HTERT RPE-1 (cell line): ENCODE data around the gene ST6GALNAC3.
"Not testable (repeated sequence)": the region's sequence is repeated elsewhere in the genome, so short reads cannot be mapped to it uniquely, and the experiment has no call there.

Source experiments
- in situ Hi-C: fragments of 300-500 bp; cut with MboI; formaldehyde crosslinking; loops from 4 replicates; pipeline ENCODE4 v1.14.3; 2020; ENCODE audit warnings: low sequenced_read_pairs

Gene ST6GALNAC3

DNA sequence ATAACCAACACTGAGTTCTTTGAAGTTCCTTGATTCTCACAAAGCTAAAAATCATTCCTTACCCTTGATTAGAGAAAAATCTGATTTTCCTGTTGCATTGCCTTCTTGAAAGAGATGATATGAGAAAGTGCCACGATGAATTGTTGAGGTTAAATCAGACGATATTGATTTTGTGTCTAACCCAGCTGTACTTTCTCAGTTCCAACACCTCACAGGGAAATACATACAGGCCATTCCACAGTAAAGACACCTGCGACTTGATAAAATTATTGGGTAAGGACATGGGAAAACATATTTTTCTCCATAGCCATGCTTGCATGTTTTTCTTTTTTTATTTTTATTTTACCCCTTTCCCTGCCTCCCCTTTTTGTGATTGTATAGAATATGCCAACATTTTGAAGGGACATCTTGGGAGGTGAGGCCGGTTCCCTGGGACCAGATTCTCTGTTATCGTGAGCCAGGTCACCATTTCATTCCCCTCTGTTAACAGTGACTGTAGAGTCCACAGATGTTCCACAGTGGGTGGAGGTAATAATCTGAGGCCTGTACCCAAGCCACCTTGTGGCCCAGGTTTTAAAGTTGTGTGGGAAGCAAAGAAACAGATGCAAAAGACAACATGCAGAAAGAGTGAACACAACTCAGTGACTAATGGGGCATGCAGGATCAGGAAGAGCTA lies 537.4 kb downstream of the ST6GALNAC3 start:
- in situ Hi-C loops: no loop called here

DNA sequence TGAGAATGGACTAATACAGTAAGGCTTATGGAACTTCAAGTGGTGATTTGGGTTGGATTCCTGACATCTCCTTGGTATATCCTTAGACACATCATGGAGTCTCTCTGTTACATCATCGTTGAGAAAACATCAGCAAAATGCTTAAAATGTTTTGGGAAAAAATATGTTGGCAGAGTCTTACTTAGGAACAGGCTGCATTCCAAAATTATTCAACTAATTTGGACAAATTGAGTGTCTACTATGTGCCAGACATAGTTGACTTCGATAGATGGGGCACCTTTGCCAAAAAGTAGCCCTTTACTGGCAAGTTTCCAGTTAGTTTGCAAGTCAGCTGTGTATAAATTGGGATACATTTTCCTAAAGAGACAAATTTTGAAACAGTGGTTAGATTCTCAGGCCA lies 539.3 kb downstream of the ST6GALNAC3 start:
- in situ Hi-C loops: no loop called here

DNA sequence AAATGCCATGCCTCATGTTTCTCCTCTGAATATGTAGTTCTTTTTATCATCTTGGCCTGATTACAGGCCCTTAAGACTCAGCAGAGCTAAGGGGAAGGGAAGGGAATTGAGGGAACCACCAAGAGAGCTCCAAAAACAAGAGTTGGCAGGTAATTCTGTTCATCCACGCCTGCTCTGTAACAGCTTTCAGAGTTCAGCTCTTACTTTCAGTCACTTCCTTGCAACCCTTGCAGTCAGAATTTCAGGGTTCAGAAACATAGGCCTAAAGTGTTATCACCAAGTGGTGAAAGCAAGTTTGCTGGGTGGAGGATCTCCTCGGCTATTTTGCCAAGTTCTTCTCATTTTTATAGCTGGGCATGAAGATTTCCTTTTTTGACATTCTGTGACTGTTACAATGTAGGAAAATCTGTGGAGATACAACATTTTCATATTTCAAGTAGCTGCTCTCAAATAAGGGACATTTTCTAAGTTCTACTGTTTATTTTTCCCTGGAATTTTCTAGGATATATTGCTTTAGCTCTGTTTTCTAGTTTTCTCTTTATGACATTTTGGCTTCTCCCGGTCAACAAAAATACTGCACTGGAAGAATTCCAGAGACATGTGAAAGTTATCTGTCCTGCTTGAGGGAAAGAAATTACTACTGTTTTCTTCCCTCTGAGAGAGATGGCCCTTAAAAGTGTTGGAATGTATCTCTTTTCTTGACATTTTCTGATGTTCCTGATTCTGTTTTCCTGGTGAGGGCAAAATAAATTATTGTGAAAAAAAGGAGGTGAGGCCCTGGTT lies 540.9 kb downstream of the ST6GALNAC3 start:
- in situ Hi-C loops: no loop called here

DNA sequence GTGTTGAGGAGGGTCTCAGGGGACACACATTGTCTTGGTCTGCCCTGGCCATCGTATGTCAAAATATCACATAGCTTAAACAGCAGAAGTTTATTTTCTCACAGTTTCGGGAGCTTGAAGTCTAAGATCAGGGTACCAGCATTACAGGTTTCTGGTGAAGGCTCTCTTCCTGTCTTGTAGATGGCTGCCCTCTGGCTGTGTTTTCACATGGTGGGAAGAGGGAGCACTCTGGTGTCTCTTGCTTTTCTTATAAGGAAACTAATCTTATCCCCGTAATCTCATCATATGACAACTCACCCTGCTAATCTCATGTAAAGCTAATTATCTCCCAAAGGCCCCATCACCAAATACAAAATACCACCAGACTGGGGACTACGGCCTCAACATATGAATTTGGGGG lies 545.8 kb downstream of the ST6GALNAC3 start:
- in situ Hi-C loops: no loop called here

DNA sequence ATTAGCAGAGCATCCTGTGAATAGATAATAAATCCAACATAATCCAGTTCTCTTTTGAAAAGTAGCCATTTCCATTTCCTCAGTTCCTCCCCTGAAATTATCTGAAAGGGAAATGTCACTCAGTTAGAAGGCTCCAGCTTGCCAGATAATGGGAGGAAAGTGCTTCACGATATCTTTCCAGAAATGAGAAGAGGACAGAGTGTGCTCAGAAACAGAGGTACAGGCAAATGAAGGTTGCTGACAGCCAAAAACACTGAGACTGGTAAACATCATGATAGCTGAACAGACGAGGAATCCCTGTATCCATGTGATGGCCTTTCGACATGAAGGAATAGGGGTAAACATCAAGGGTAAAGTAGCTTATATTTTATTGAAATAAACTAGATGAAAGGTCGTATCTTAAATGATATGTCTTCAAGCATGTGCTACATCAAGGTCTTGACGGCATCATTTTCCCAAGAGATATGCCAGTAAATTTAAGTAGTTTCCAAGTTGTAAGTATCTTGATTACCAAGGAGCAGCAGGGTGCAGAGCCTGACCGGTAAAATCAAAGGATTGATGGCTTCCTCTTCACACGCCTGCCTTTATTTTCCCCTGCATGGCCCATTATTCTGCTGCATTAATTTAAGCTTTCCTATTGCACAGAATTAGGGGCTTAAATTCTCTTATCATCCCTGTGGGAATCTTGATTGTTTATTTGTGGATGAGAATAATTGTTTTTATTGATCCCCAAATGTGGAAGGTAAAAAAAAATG lies 548.4 kb downstream of the ST6GALNAC3 start:
- in situ Hi-C loops: no loop called here

DNA sequence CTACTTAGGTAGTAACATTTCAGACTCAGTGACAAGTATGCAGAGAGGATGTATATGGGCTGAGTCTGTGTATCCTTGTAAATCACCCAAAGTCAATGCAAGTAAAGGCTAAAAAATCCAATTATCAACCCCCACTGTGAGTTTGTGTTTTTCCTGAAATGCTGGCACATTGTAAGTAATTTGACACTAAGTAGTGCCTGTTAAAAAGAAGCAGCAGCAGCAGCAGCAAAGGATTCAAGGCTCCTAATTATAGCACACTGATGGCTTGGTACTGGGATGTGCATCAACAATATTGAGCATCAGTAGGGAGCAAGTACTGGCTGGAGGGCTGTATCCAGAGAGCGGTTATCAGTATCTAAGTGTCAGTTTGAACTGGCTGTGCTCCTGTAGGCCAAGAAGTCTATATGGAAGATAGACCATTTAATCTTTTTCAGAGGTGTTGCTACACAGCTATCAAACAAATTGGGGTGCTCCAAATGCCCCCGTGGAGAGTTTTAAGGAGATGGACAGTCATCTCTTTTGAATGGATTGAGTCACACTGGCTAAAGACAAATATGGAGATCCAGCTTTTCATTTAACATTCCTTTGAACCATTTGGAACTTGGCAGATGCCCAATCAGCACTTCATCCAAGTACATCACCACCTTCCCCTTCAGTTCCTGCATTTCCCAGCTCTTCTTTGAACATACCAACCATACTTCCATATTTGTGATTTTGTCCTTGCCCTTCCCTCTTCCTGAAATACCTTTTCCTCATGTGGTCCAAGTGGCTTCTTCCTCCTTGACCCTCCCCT lies 551.5 kb downstream of the ST6GALNAC3 start:
- in situ Hi-C loops: no loop called here

DNA sequence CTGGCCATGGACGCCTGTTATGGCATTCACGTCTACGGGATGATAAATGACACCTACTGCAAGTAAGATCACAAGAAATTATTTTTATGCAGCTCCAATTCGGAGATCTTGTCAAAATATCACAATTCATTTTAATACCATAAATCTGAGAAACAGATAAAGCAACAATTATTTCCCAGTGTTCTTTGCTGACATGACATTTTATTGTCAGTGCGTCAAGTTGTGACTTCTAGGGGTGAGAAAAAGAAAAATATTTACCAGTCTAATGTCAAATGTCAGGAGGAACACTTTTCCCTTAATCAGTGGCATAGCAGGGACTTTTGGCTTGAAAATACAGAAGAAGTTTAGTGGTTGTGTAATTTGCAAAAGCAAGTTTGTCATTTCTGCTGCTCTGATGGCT lies 553.0 kb downstream of the ST6GALNAC3 start:
- in situ Hi-C loops: no loop called here

DNA sequence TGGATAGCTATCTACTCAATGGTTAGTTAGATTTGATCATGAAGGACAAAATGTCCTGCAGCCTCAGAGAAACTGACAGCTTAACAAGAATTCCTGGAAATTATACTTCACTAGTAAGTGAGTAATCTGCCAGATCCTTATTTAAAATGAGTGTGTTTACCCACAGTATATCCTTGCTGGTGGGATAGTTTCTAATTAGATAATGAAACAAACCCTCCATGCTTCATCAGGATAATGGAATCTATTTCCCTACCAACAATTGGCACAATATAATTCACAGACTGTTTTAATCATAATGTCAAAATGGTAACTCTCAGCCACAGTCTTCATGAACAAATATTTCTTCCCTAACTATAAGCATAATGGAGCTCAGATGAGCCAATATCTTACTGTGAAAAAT lies 553.4 kb downstream of the ST6GALNAC3 start:
- in situ Hi-C loops: no loop called here

DNA sequence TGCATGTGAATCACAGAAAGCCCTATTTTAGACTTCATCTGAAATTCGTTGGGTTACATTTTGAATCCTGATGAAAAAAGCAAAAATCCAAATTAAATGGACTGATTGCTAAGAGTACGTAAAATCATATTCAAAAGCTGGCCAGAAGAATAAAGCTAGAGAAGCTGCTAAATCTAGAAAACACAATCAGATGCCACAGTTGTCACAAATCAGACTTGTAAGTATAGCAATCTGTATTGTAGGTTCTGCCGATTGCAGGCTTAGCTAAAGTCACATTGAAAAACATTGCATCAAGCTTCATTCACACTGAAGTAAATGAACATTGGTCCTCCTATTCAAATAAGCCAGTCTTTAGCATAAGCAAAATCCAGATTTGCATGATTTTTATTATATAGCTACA lies 557.6 kb downstream of the ST6GALNAC3 start:
- in situ Hi-C loops: no loop called here

DNA sequence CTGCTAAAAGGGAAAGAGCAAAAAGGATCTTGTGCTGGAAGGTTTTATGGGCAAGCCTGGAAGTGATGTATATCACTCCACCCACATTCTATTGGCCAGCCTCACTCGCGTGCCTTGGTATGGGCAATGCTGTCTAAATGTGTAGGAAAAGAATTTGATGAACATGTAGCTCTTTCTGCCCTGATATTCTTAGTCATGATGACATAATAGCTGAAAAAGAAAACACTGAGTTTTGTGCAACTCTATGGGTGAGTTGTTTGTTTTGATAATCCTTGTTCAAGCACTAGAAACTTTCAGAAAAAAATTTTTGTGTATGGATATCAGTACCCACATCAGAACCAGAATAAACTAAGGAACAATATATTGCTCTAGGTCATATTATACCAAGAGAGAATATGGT lies 561.2 kb downstream of the ST6GALNAC3 start:
- in situ Hi-C loops: no loop called here

DNA sequence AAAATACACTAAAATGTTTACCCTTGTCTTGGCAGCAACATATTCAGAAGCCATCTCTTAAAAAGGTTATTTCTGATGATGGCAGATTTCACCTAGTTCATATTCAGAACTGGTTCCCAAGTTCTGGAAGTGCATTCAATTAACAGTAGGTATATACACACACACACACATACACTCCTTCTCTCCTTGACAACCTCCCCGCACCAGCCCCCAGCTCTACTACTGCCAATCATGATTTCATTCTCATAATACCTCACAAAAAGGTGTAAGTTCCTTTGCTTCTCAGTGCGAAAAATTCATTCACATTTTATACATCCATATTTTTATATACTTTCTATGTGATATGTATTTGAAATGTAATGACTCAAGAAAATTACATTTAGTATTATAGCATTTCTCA lies 564.6 kb downstream of the ST6GALNAC3 start:
- in situ Hi-C loops: no loop called here

DNA sequence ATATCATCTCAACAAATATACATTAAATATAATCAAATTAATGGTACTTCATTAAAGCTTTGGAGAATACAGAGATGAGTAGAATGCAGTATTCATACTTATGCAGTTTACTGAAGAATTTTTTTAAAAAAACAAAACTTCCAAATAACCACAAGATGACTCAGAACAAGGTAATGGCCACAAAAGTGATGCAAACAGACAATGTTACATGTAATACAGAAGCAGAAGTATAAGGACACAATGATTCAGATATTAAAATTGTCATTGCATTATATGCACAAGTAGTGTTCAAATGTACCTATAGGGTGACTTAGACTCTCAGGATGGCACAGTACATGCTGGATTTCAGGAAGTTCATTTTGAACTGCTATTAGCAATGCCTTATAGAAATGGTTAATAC lies 565.5 kb downstream of the ST6GALNAC3 start:
- in situ Hi-C loops: no loop called here

DNA sequence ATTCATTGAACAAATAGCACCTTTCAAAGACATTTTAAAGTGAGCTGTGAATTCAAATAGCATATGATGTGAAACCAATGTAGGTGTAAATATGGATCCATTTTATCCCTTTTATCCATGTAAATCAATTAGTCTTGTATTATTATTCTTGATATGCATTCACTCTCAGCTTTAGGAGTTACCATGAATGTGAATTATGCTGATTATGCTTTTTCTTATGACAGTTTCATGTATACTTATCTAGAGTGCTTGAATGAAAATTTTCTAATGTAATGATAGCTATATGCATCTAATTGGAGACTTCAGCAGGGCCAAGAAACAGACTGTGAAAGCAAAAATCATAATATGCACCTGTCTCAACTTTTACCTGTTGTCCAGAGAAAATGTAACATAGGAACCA lies 566.2 kb downstream of the ST6GALNAC3 start:
- in situ Hi-C loops: no loop called here

DNA sequence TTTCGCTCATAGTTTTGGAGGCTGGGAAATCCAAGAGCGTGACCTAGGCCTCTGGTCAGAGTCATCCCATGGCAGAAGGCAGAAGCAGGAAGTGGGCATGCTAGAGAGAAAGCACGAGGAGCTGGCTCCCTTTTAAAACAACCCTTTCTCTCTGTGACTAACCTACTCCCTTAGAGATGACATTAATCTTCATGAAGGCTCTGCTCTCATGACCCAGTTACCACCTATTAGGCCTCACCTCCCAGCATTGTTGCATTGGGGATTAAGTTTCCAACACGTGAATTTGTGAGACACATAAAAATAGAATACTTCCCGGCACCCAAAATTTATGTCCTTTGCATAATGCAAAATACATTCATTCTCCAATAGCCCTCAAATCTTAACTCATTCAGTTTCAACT lies 569.6 kb downstream of the ST6GALNAC3 start:
- in situ Hi-C loops: no loop called here

DNA sequence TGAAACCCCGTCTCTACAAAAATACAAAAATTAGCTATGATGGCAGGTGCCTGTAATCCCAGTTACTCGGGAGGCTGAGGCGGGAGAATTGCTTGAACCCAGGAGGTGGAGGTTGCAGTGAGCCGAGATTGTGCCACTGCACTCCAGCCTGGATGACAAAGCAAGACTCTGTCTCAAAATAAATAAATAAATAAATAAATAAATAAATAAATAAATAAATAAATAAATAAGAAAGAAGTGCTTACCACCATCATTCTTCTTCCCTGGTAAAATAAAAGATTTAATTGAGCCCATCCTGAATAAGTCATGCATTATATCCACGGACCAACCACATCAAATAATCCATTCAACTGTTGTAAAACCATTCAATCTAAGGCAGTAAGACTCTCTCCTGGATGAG lies 578.3 kb downstream of the ST6GALNAC3 start:
- in situ Hi-C loops: not testable (repeated sequence)

DNA sequence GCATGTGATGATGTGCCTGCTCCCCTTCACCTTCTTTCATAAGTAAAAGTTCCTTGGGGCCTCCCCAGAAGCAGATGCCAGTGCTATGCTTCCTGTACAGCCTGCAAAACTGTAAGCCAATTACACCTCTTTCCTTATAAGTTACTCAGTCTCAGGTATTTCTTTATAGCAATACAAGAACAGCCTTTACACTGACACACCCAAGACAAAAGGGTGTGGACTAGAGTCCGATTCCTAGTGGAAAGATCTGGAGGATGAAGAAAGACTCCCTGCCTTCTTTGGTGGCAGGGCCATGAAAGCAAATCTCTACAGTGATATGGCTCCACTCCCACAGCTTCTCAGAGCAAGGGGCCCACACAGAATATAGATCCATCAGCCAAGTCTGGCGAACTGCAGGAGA lies 583.1 kb downstream of the ST6GALNAC3 start:
- in situ Hi-C loops: no loop called here

DNA sequence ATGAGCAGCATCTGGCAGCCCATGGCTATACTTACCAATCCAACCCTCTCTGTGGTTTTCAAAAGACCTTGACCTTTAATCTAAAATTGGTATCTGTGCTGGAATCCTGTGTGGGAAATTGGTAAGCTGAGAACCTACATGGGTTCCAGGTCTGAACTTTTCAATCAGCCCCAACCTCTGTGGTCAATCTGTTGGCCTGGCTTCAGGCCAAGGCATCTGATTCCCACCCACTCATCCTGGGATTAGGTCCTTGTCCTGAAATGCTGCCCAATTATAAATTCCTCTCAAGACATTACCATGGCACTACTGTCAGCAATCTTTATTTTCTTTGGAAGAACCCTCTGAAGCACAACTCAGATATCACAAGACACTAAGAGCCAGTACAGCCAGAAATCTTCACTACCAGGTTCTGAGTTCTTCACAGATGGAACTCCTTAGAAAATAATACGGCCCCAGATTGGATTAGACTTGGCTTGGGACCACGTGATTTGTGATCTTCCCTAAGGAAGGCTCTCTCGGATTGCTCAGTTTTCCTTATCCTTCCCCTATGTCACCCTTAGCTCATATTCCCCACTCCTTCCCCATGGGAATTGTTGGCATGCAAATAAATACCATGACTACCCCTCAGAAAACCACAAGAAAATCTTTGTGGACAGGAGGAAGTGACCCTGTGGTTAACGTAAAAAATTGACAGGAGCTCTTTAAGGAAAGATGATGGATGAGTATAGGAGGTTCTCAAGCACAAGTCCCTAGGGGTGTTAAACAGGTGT lies 584.8 kb downstream of the ST6GALNAC3 start:
- in situ Hi-C loops: no loop called here

DNA sequence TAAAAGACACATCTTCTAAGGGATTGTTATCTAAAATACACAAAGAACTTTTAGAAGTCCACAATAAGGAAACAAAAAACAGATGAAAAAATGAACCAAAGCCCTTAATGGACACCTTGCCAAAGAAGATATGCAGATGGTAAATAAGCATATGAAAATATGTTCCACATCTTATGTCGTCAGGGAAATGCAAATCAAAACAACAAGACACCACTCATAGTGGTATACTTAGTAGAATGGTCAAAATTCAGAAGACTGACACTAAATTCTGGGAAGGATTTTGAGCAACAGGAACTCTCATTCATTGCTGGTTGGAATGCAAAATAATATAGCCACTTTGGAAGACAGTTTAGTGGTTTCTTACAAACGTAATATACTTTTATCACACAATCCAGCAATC lies 587.0 kb downstream of the ST6GALNAC3 start:
- in situ Hi-C loops: no loop called here

DNA sequence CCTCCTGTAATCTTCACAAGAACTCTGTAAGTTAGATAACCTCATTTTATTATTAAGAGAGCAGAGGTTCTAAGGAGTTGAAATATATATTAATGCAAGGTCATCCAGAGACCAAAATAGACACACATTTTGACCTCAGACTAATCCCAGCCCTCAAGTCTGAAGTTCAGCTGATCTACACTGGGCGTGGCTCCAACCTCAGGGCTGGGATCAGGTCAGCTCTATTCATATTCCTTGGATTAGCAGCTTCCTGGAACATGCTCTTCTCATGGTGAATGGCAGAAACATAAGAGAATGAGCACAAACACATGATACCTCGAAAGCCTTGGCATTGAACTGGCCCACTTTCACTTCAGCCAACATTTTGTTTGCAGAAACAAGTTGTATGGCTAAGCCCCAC lies 592.0 kb downstream of the ST6GALNAC3 start:
- in situ Hi-C loops: no loop called here

DNA sequence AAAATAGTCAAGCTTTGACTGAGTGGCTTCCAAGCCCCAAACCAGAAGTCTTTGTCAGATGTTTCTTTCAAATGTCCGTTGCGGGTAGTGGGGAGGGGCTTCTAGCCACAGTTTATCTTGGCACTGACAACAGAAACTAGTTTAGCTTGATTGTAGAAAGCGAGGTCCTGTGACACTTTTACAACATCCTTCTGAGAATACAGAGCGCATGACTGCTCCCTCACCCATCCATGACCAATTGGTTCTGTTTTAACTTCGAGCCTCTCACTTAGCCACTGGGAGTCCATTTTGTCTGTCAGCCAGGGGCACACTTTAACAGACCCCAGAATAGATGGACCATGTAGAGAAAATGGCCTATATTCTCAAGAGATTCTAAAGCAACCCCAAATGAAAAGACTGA lies 593.5 kb downstream of the ST6GALNAC3 start:
- in situ Hi-C loops: no loop called here
